Endothelial cell of umbilical vein (primary cell): ENCODE data around the gene PRIMPOL. TPM values are rescaled to one million over a fixed set of nuclear protein-coding genes. Genes with fewer than 3 reads are reported as not detected.
"Not testable (repeated sequence)": the region's sequence is repeated elsewhere in the genome, so short reads cannot be mapped to it uniquely, and the experiment has no call there.

Experiments
- BruUV-seq: library from RNA; stranded (reverse); fragments of 400-500 nt; replicated peaks from 2 replicates; lab custom pipeline; 2021; lab: Mats Ljungman, UMichigan
- CTCF ChIA-PET: fragments of 300-600, 350-600 bp; sonication (Branson Sonifier 250); formaldehyde crosslinking; loops from one replicate; lab custom pipeline; 2021; ENCODE audit warnings: antibody characterized with exemption, inconsistent platforms; lab: Charles Lee
- POLR2A ChIA-PET: fragments of 300-600, 350-600 bp; sonication (Branson Sonifier 250); formaldehyde crosslinking; loops from one replicate; lab custom pipeline; 2021; ENCODE audit warnings: antibody characterized with exemption, inconsistent platforms; lab: Charles Lee
- DNase-seq: peaks from one replicate; pipeline ENCODE4 v3.0.0-alpha.2; 2011; ENCODE audit warnings: low read depth, low spot score
- FAIRE-seq: peaks from 2 replicates; lab custom pipeline; 2011; peaks lifted over from hg19 to GRCh38; lab: Jason Lieb, UNC
- H2AFZ ChIP-seq: 2 replicates; pipeline ENCODE4 v1.6.0; 2012; ENCODE audit warnings: low read depth, low read length, control low read depth, inconsistent platforms
- H3K27ac ChIP-seq: 2 replicates; pipeline ENCODE4 v1.5.1; 2011; ENCODE audit warnings: low read depth, mild to moderate bottlenecking, control low read depth, low read length, moderate library complexity; ENCODE audit not compliant: insufficient read depth
- H3K27me3 ChIP-seq, 2 experiments: 2 replicates each; pipeline versions ENCODE4 v1.6.0 to v1.6.1; 2011; ENCODE audit warnings: low read length in 2 of 2, mixed read lengths in 1 of 2; ENCODE audit not compliant: control insufficient read depth in 2 of 2, insufficient read depth in 2 of 2
- H3K36me3 ChIP-seq, 2 experiments: 2 replicates in 1 of 2; 3 replicates in 1 of 2; pipeline ENCODE4 v1.5.1; 2011; ENCODE audit warnings: low read length in 2 of 2, mild to moderate bottlenecking in 1 of 2, moderate library complexity in 1 of 2; ENCODE audit not compliant: control insufficient read depth in 2 of 2, insufficient read depth in 2 of 2; ENCODE audit errors: extremely low read depth in 1 of 2
- H3K4me1 ChIP-seq: 3 replicates; pipeline ENCODE4 v1.5.1; 2011; ENCODE audit warnings: mild to moderate bottlenecking, low read length; ENCODE audit not compliant: control insufficient read depth, insufficient read depth; ENCODE audit errors: extremely low read depth
- H3K4me2 ChIP-seq: 2 replicates; pipeline ENCODE4 v1.6.1; 2011; ENCODE audit warnings: low read length, control low read depth, mixed read lengths; ENCODE audit not compliant: insufficient read depth
- H3K4me3 ChIP-seq, 3 experiments: fragments of 200-600 bp in 1 of 3; sonication (generic), shearing (Covaris generic) in 1 of 3; replicated peaks in 1 of 3; 2 replicates each; pipeline ENCODE4 v1.5.1; 2011 to 2016; ENCODE audit warnings: control low read depth in 3 of 3, low read length in 3 of 3, mild to moderate bottlenecking in 2 of 3, inconsistent platforms in 1 of 3, low read depth in 1 of 3, moderate library complexity in 1 of 3; ENCODE audit not compliant: insufficient read depth in 1 of 3
- H3K79me2 ChIP-seq: 2 replicates; pipeline ENCODE4 v1.6.0; 2012; ENCODE audit warnings: low read length, inconsistent platforms; ENCODE audit not compliant: control insufficient read depth, insufficient read depth
- H3K9ac ChIP-seq: replicated peaks from 2 replicates; pipeline ENCODE3; 2011; ENCODE audit warnings: low read length, control low read depth; ENCODE audit not compliant: insufficient read depth; ENCODE audit errors: extremely low read depth
- H3K9me1 ChIP-seq: replicated peaks from 3 replicates; pipeline ENCODE4 v1.6.0; 2011; ENCODE audit warnings: mild to moderate bottlenecking, low read length; ENCODE audit not compliant: control insufficient read depth, insufficient read depth; ENCODE audit errors: extremely low read depth
- H3K9me3 ChIP-seq: replicated peaks from 2 replicates; pipeline ENCODE4 v1.5.1; 2012; ENCODE audit warnings: low read length, inconsistent platforms; ENCODE audit not compliant: control insufficient read depth, insufficient read depth
- H4K20me1 ChIP-seq: replicated peaks from 2 replicates; pipeline ENCODE3; 2011; ENCODE audit warnings: mild to moderate bottlenecking, low read length; ENCODE audit not compliant: control insufficient read depth, insufficient read depth; ENCODE audit errors: extremely low read depth
- CTCF ChIP-seq, 2 donors: IDR thresholded peaks; 1 replicate in 1 of 2; 2 replicates in 1 of 2; pipeline ENCODE4 v1.5.1; 2011; ENCODE audit warnings: low read length in 2 of 2, mild to moderate bottlenecking in 2 of 2, moderate library complexity in 2 of 2, control low read depth in 1 of 2, inconsistent platforms in 1 of 2, low read depth in 1 of 2; ENCODE audit not compliant: insufficient read depth in 1 of 2; ENCODE audit errors: extremely low read depth in 1 of 2
- EZH2 ChIP-seq: IDR thresholded peaks from 2 replicates; pipeline ENCODE4 v1.6.1; 2012; ENCODE audit warnings: borderline replicate concordance, low read depth, mild to moderate bottlenecking, moderate library complexity, low read length, inconsistent platforms; ENCODE audit not compliant: severe bottlenecking
- FOS ChIP-seq: IDR thresholded peaks from 2 replicates; pipeline ENCODE4 v1.6.1; 2011; ENCODE audit warnings: mild to moderate bottlenecking, low read length, moderate library complexity, borderline replicate concordance; ENCODE audit not compliant: insufficient read depth
- GATA2 ChIP-seq: IDR thresholded peaks from 2 replicates; pipeline ENCODE4 v1.7.0; 2011; ENCODE audit warnings: low read depth, mild to moderate bottlenecking, moderate library complexity, mixed read lengths, low read length; ENCODE audit not compliant: insufficient read length, insufficient read depth
- JUN ChIP-seq: IDR thresholded peaks from 2 replicates; pipeline ENCODE4 v1.6.1; 2011; ENCODE audit warnings: borderline replicate concordance, low read depth; ENCODE audit not compliant: insufficient read length, insufficient read depth
- MYC ChIP-seq: IDR thresholded peaks from one replicate; pipeline ENCODE4 v1.6.1; 2011; ENCODE audit warnings: mild to moderate bottlenecking, low read depth, low read length
- POLR2AphosphoS5 ChIP-seq: IDR thresholded peaks from 2 replicates; pipeline ENCODE4 v1.6.1; 2012; ENCODE audit warnings: low read depth, mild to moderate bottlenecking, control low read depth, low read length, moderate library complexity; ENCODE audit not compliant: insufficient read depth
- dilution Hi-C: fragments of 300-500 bp; cut with MboI; formaldehyde crosslinking; loops from one replicate; pipeline ENCODE4 v1.15.0; 2019; ENCODE audit warnings: low sequenced_read_pairs; ENCODE audit not compliant: extremely low pct_ligation_motif_present
- intact Hi-C: fragments of 100-400 bp; cut with micrococcal nuclease; formaldehyde crosslinking; loops from one replicate; pipeline ENCODE4 v1.10.0; 2022
- polyA plus RNA-seq, 4 experiments: library from polyadenylated mRNA; depleted of rRNA in 3 of 4; stranded (reverse) in 3 of 4; unstranded in 1 of 4; fragments of >200 nt; gene quantifications; 2 replicates each; pipeline versions ENCODE4 v1.2.1 to v1.2.3, GENCODE V29; 2011 to 2012; ENCODE audit warnings: missing spikeins in 1 of 4
- total RNA-seq: library from RNA; stranded (reverse); gene quantifications from 2 replicates; pipeline ENCODE4 v1.2.3, GENCODE V29; 2021
- TF ChIP-seq, protein P1 (sequence below): IDR thresholded peaks from 2 replicates; pipeline ENCODE4 v1.6.1; 2011; ENCODE audit not compliant: insufficient read depth, insufficient read length

PRIMPOL gene
- total and polyA plus RNA-seq, 2 donors (not counting 3 experiments of a cell fraction or from before 2014, with no cell fraction given): 5.9 to 11.1 TPM

- no peak overlapping the region for H3K27ac ChIP-seq
- FAIRE-seq: no peak
- H2AFZ ChIP-seq: no peak overlapping the region
- H3K4me1 ChIP-seq: peaks cover 2% of the 10 kb centered on the region
- CTCF ChIA-PET: interaction anchor here (1.1 kb wide), 1 partner anchor 477 kb away, joined by 4 read pairs; no protein-coding TSS in a partner anchor
- no peak overlapping the region for H3K9ac ChIP-seq
- no TSS peak for BruUV-seq
- no peak overlapping the region for H3K4me3 ChIP-seq
- TF ChIP-seq POLR2AphosphoS5 (no peak), MYC (no peak), JUN (no peak), GATA2 (no peak), FOS (no peak), EZH2 (no peak), CTCF (IDR thresholded peaks at IDR 0.05; ENCODE audit: extremely low read depth in 1 of 2, insufficient read depth in 1 of 2, low read depth in 1 of 2, low read length in 2 of 2) (no peak)
- TF ChIP-seq, protein P1, sequence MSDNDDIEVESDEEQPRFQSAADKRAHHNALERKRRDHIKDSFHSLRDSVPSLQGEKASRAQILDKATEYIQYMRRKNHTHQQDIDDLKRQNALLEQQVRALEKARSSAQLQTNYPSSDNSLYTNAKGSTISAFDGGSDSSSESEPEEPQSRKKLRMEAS: no peak
- H4K20me1 ChIP-seq: no peaks in the 10 kb centered on the region
- H3K79me2 ChIP-seq: no peaks in the 10 kb centered on the region
- POLR2A ChIA-PET: no interaction called here
- no peaks in the 10 kb centered on the region for H3K9me1 ChIP-seq
- DNase-seq: no peak
- H3K36me3 ChIP-seq: no peaks in the 10 kb centered on the region
- dilution Hi-C loops (no loop called here), intact Hi-C loops (loop anchor here (10.0 kb wide), 1 partner anchor 164 kb away; no protein-coding TSS in a partner anchor)
- no peak overlapping the region for H3K4me2 ChIP-seq
- no peaks in the 10 kb centered on the region for H3K9me3 ChIP-seq
- no peaks in the 10 kb centered on the region for H3K27me3 ChIP-seq
Measured at GRCh38 chr4:184740980-184741391, 91.4 kb downstream of the PRIMPOL start.

- H3K4me2 ChIP-seq, DNase-seq, H3K9ac ChIP-seq, H3K27ac ChIP-seq, H3K27me3 ChIP-seq, FAIRE-seq, H3K36me3 ChIP-seq, H3K9me3 ChIP-seq, H3K9me1 ChIP-seq, BruUV-seq, H3K79me2 ChIP-seq, POLR2A ChIA-PET, H2AFZ ChIP-seq, H4K20me1 ChIP-seq, H3K4me1 ChIP-seq, dilution Hi-C loops, H3K4me3 ChIP-seq: not testable (repeated sequence)
- intact Hi-C loops: loop anchor here (10.0 kb wide), 1 partner anchor 163 kb away; no protein-coding TSS in a partner anchor
- CTCF ChIA-PET: interaction anchor here (0.6 to 1.8 kb wide), 4 partner anchors 93 to 478 kb away, joined by 3 to 6 read pairs (median 4); no protein-coding TSS in a partner anchor
Measured at GRCh38 chr4:184741651-184742050, 92.1 kb downstream of the PRIMPOL start.
